Measurements from ENCODE around the gene MYL6B.

Gene MYL6B

DNA sequence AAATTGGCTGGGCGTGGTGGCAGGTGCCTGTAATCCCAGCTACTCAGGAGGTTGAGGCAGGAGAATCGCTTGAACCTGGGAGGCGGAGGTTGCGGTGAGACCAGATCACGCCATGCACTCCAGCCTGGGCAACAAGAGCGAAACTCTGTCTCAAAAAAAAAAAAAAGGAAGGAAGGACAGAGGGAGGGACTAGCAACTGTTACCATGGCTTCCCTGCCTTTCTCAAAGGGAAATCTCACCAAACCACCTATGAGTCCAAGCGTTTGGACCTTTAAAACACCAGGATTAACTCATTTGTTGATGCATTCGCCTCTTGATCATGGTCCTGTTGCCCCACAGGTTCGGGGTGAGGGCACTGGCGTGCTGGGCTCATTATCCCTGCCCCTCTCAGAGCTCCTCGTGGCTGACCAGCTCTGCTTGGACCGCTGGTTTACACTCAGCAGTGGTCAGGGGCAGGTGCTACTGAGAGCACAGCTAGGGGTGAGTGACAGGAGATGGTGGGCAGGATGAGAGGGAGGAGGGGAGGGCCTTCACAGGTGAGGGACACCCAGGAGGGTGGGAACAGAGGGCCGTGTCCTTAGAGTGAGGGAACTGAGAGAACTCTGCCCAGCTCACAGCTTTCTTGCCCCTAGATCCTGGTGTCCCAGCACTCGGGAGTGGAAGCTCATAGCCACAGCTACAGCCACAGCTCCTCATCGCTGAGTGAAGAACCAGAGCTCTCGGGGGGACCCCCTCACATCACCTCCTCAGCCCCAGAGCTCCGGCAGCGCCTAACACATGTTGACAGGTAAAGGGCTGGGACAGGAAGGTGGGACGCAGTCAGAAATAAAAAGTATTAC, 10.2 kb upstream of the MYL6B start:
- DNase-seq (ENCODE audit: low spot score) = no peak
- TF ChIP-seq, protein P1, sequence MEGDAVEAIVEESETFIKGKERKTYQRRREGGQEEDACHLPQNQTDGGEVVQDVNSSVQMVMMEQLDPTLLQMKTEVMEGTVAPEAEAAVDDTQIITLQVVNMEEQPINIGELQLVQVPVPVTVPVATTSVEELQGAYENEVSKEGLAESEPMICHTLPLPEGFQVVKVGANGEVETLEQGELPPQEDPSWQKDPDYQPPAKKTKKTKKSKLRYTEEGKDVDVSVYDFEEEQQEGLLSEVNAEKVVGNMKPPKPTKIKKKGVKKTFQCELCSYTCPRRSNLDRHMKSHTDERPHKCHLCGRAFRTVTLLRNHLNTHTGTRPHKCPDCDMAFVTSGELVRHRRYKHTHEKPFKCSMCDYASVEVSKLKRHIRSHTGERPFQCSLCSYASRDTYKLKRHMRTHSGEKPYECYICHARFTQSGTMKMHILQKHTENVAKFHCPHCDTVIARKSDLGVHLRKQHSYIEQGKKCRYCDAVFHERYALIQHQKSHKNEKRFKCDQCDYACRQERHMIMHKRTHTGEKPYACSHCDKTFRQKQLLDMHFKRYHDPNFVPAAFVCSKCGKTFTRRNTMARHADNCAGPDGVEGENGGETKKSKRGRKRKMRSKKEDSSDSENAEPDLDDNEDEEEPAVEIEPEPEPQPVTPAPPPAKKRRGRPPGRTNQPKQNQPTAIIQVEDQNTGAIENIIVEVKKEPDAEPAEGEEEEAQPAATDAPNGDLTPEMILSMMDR (IDR thresholded peaks at IDR 0.05; ENCODE audit: borderline replicate concordance, control extremely low read depth, extremely low read depth, insufficient read depth, missing control alignments) = no peak
- in situ Hi-C loops (cut with MboI; ENCODE audit: low sequenced_read_pairs, unreplicated experiment) = no loop called here

DNA sequence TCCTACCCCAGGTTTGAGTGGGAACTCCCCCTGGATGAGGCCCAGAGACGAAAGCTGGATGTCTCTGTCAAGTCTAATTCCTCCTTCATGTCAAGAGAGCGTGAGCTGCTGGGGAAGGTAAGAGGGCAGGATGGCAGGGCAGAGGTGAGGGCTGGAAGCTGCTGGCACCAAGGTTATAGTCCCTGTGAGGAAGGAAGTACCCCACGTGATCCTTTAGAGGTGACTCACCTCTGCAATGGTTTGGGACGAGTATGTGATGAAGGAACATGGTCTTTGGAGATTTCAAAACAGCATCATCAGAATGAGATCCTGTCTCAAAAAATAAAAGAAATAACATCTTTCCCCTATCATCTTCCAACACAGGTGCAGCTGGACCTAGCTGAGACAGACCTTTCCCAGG, 9.2 kb upstream of the MYL6B start:
- no peak for DNase-seq (ENCODE audit: low spot score)
- in situ Hi-C loops (cut with MboI; ENCODE audit: low sequenced_read_pairs, unreplicated experiment) = no loop called here
- TF ChIP-seq, protein P1 (IDR thresholded peaks at IDR 0.05; ENCODE audit: borderline replicate concordance, control extremely low read depth, extremely low read depth, insufficient read depth, missing control alignments) = no peak

DNA sequence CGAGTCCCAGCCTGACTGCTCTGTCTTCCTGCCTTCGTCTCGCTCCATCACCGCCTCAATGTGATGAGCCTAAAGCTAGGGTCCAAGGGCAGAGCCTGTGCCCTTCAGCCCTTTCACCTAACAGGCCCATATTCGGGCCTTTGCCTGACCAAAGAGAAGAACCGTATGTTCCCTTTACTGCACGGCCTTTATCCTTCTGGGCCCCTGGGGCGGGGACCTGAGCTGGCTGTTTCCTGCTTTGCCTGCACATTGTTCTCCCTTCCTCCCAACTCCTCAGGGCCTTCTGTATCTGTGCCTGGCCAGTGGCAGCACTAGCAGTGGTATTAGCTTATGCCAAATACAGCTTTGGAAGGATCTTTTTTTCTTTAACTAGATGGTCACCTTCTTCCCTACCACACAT, 8.5 kb upstream of the MYL6B start:
- in situ Hi-C loops (cut with MboI; ENCODE audit: low sequenced_read_pairs, unreplicated experiment) = no loop called here
- TF ChIP-seq, protein P1 (IDR thresholded peaks at IDR 0.05; ENCODE audit: borderline replicate concordance, control extremely low read depth, extremely low read depth, insufficient read depth, missing control alignments) = no peak
- no peak for DNase-seq (ENCODE audit: low spot score)

DNA sequence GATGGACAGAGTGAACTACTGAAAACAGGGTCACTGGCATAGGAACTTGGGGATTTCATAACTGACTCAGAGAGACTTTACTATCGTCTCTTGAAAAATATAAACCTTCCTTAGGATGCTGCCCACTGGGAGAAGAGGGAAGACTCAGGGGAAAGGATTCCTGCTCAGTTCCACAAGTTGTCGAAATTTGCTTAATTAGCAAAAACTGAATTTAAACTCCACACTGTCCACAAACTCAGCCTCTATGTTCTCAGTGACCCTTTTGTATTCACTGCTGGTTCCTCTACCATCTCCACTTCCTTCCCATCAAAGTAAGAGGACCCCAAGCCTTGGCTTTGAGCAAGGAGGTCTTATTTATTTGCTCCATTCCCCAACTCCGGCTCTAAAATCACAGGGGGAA, 7.2 kb upstream of the MYL6B start:
- DNase-seq (ENCODE audit: low spot score) = no peak
- TF ChIP-seq, protein P1 (IDR thresholded peaks at IDR 0.05; ENCODE audit: borderline replicate concordance, control extremely low read depth, extremely low read depth, insufficient read depth, missing control alignments) = no peak
- in situ Hi-C loops (cut with MboI; ENCODE audit: low sequenced_read_pairs, unreplicated experiment) = no loop called here

DNA sequence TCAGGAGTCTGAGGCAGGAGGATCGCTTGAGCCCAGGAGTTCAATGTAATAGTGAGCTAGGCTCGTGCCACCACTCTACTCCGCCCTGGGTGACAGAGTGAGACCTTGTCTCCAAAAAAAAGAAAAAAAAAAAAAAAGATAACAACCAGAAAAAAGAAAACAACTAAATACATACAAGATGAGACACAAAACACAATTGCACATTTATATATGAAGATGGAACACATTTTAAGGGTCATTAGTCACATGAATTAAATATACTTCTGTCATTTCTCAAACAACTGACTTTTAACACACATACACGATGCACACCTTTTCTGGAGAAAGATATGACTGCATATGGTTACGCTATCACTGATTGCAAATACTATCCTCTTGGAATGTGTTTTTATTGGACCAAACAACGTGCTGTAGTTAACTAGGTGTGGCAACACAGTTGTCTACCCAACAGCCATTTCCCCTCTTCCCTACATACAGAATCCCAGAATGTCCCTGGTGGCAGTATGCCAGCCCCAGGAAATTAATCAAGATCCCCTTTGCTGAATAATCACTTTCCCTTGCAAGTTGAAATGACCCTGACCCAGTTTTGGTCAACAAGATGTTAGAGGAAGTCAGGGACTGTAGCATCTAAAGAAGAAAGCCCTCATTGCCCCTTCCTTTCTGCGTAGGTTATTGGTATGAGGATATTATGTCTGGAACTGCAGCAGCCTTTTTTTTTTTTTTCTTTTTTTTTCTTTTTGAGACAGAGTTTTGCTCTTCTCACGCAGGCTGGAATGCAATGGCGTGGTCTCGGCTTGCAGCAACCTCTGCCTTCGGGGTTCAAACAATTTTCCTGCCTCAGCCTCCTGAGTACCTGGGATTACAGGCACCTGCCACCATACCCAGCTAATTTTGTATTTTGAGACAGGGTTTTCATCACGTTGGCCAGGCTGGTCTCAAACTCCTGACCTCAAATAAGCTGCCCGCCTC, 5.6 kb upstream of the MYL6B start:
- no peak for DNase-seq (ENCODE audit: low spot score)
- in situ Hi-C loops (cut with MboI; ENCODE audit: low sequenced_read_pairs, unreplicated experiment) = no loop called here
- TF ChIP-seq, protein P1 (IDR thresholded peaks at IDR 0.05; ENCODE audit: borderline replicate concordance, control extremely low read depth, extremely low read depth, insufficient read depth, missing control alignments) = no peak

DNA sequence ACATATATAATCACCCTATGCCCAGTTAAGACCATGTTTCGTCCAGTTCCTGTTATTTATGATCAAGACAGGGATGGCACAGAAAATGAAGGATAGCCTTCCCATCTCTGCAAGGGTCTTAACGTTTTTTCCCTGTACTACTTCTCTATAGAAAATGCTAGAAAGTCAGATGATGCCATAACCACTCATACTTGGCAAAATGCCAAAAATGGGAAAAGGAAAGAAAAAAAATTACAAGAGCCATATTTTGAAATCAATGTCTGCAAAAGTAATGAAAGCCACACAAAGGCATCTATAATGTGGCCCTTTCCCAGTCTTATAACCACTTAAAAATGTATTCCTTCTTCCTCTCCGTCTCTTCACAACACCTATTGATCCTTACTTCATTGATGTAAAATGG, 1.8 kb upstream of the MYL6B start:
- DNase-seq (ENCODE audit: low spot score) = no peak
- TF ChIP-seq, protein P1 (IDR thresholded peaks at IDR 0.05; ENCODE audit: borderline replicate concordance, control extremely low read depth, extremely low read depth, insufficient read depth, missing control alignments) = no peak
- in situ Hi-C loops (cut with MboI; ENCODE audit: low sequenced_read_pairs, unreplicated experiment) = no loop called here

Measured in GM13976 (cell line).